ENCODE data around the gene DCAF12L2.
"Not testable (repeated sequence)": the region's sequence is repeated elsewhere in the genome, so short reads cannot be mapped to it uniquely, and the experiment has no call there.

DCAF12L2 gene

GRCh38 chrX:126165721-126166461, at the start of gene DCAF12L2:
Gene DCAF12L2, minus strand, starts transcription at chrX:126166289. Its CDS starts 365 bp downstream, at chrX:126165924.
- no peak for FAIRE-seq

DNA sequence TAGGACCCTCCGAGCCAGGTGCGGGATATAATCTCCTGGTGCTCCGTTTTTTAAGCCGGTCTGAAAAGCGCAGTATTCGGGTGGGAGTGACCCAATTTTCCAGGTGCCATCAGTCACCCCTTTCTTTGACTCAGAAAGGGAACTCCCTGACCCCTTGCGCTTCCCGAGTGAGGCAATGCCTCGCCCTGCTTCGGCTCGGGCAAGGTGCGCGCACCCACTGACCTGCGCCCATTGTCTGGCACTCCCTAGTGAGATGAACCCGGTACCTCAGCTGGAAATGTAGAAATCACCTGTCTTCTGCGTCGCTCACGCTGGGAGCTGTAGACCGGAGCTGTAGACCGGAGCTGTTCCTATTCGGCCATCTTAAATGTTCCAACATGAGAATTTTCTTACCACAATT, 24.8 kb upstream of the DCAF12L2 start:
- FAIRE-seq, result not testable (repeated sequence)

GRCh38 chrX:126177133-126177840, 11.2 kb upstream of the DCAF12L2 start:
- FAIRE-seq, result no peak

DNA sequence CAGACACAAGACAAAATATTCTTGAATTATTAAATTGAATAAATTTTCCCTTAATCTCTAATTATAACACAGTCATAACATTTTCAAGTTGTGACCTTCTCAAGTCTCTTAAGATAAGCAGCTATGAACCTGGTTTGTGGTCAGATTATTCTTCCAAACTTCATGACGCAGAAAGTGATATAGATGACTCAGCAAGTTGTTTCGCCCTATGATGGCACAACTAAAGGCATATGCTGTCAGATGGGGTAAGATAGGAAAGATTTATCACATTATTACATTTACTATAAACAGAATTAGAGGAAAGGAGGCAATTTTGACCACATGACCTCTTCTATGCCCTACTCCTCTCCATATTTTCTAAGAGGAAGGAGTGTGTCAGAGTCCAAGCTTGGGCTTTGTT, 4.6 kb upstream of the DCAF12L2 start:
- FAIRE-seq, result no peak

GRCh38 chrX:126167560-126167959, 1.5 kb upstream of the DCAF12L2 start:
- no peak for FAIRE-seq

DNA sequence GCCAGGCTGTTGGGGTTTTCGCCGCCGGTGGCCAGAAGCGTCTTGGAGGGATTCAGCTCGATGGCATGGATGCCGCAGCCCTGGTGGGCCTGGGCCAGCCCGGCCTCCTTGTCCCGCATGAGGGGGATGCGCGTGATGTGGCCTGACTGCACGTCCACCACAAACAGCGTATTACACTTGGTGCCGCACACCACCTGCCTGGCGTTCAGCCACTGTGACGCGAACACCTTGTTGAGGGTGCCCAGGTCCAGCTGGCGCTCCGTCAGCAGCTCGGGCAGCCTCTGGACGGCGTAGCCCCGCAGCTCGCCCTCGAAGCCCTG, 728 bp downstream of the DCAF12L2 start:
- FAIRE-seq, result no peak

GRCh38 chrX:126164689-126165400, 1.2 kb downstream of the DCAF12L2 start:
- no peak for FAIRE-seq

DNA sequence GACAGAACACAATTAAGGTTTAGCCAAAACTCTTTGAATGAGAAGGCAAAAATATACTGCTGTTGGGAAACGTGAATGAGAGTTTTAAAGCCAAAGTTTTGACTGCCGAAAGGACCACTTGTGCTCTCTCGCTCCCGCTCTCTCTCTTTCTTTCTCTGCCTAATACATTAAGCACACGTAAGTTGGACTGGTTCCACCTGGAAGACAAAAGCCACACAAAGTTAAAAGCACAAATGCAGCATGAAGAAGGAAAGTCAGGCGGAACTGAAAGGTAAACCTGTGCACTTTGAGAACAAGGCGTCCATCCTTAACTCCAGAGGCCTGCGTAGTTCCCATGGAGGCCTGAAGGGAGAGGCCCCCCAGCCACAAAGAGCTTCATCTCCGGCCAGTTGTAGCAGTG, 1.9 kb downstream of the DCAF12L2 start:
- FAIRE-seq, result no peak

DNA sequence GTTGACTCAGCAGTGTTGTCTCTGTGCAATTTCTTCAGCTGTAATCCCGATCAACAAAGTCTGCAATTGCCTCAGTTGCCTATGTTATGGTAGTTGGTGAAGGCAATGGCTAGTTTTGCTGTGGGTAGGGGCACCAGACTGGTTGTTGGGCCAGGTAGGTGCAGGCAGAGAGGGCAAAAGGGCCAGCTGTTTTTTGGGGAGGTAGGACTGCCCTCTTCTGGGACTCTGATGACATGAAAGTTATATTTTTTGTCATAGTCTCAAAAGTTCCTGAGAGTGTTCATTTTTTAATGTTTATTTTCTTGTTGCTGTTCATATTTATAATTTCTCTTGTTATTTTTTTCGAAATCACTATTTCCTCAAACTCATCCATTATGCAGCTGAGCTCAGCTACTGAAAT, 25.1 kb downstream of the DCAF12L2 start:
- FAIRE-seq, result no peak

DNA sequence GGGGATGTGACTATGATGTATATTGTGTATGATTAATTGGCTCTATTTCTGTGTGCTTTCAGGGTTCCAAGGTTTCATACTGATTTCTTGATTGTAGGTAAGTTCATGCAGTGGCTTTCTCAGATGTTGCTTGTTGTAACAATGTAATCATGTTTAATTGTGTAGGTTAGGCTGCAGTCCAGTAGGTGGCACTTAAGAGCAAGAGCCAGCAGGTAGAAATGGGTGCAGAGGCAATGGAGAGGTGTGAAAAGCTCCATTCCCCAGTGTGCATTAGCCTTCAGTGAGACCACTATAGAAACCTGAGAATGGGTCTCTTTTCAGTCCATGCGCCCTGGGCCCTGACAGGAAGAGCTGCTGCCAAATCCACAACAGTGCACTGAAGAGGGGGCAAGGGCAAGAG, 28.2 kb downstream of the DCAF12L2 start:
- no peak for FAIRE-seq

- FAIRE-seq, result no peak
Observed at GRCh38 chrX:126124721-126125120, 41.4 kb downstream of the DCAF12L2 start.
